Amygdala (tissue), 56 donors: ENCODE results near the gene SLC25A26.
"Not testable (repeated sequence)": the region's sequence is repeated elsewhere in the genome, so short reads cannot be mapped to it uniquely, and the experiment has no call there.

Experiments
- DNase-seq, 56 donors: peaks; one replicate each; lab custom pipeline; 2025; lab: John Stamatoyannopoulos, UW

SLC25A26 gene

GRCh38 chr3:66404903-66405700 is 184.3 kb downstream of the SLC25A26 start:
- DNase-seq, result no peak

GRCh38 chr3:66405701-66406091 is 184.9 kb downstream of the SLC25A26 start:
- peak in 33 of 56 donors; percentile 14 to 77 (median 52) for DNase-seq

GRCh38 chr3:66406163-66406562 is 185.4 kb downstream of the SLC25A26 start:
- peak in 41 of 56 donors; percentile 26 to 84 (median 57) for DNase-seq

- DNase-seq, result peak in 5 of 56 donors; percentile 19 to 54 (median 41)
Observed at GRCh38 chr3:66406831-66407610, 186.2 kb downstream of the SLC25A26 start.

- peak in 47 of 56 donors; percentile 12 to 78 (median 47) for DNase-seq
Observed at GRCh38 chr3:66407611-66408218, 186.9 kb downstream of the SLC25A26 start.

- no peak for DNase-seq
Observed at GRCh38 chr3:66409771-66410754, 189.3 kb downstream of the SLC25A26 start.

- no peak for DNase-seq
Observed at GRCh38 chr3:66410976-66411375, 190.2 kb downstream of the SLC25A26 start.

GRCh38 chr3:66411474-66411873 is 190.7 kb downstream of the SLC25A26 start:
- no peak for DNase-seq

GRCh38 chr3:66411961-66412887 is 191.4 kb downstream of the SLC25A26 start:
- DNase-seq, result no peak

GRCh38 chr3:66413151-66413751 is 192.4 kb downstream of the SLC25A26 start:
- DNase-seq, result no peak

- DNase-seq, result no peak
Observed at GRCh38 chr3:66414846-66415245, 194.0 kb downstream of the SLC25A26 start.

- DNase-seq, result no peak
Observed at GRCh38 chr3:66415867-66416428, 195.1 kb downstream of the SLC25A26 start.

GRCh38 chr3:66416556-66417304 is 195.9 kb downstream of the SLC25A26 start:
- DNase-seq, result no peak

GRCh38 chr3:66418475-66418931 is 197.7 kb downstream of the SLC25A26 start:
- peak in 53 of 56 donors; percentile 19 to 91 (median 62) for DNase-seq

GRCh38 chr3:66419036-66419435 is 198.2 kb downstream of the SLC25A26 start:
- peak in 29 of 56 donors; percentile 16 to 79 (median 45) for DNase-seq

- not testable (repeated sequence) for DNase-seq
Observed at GRCh38 chr3:66421144-66421543, 200.3 kb downstream of the SLC25A26 start.

- not testable (repeated sequence) for DNase-seq
Observed at GRCh38 chr3:66421893-66422292, 201.1 kb downstream of the SLC25A26 start.
